NCI-H226 (cell line): ENCODE data around the gene ADCK1.
"Not testable (repeated sequence)": the region's sequence is repeated elsewhere in the genome, so short reads cannot be mapped to it uniquely, and the experiment has no call there.

Experiments
- DNase-seq: peaks from one replicate; pipeline ENCODE4 v3.0.0-alpha.2; 2015

The ADCK1 gene

GRCh38 chr14:77809011-77809410 lies 9.1 kb downstream of the ADCK1 start:
- no peak for DNase-seq

DNA sequence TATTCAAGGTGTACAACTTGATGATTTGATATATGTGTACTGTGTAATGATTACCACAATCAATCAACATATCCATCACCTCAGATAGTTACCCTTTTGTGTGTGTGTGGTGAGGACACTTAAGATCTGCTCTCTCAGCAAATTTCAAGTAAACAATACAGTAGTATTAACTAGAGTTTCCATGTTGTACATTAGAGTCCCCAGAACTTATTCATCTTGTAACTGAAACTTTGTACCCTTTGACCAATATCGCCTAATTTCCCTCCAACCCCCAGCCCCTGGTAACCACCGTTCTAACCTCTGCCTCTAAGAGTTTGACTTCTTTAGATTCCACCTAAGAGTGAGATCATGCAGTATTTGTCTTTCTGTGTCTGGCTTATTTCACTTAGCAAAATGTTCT lies 12.1 kb downstream of the ADCK1 start:
- no peak for DNase-seq

GRCh38 chr14:77812682-77813081 lies 12.8 kb downstream of the ADCK1 start:
- not testable (repeated sequence) for DNase-seq

GRCh38 chr14:77822307-77822706 lies 22.4 kb downstream of the ADCK1 start:
- no peak for DNase-seq

DNA sequence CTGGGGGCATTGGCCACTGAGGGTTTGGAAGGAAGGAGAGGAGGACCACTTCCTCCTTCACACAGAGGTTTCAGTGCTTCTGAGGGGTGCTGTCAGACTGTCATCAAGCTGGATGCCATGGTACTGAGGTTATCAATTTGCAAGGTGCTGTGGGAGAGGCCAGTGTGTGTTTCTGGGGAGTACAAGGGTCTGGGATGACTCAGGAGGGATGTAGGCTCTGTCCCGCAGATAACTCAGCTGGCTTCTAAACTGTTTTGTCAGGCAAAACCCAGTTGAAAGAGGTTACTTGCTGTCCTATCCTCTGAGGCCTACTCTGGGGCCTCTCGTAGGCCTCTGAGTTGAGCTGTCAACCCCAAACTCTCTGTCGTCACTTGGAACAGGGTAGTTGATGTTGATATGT lies 22.8 kb downstream of the ADCK1 start:
- DNase-seq, result no peak

- no peak for DNase-seq
These were observed 23.5 kb downstream of the ADCK1 start for GRCh38 chr14:77823378-77823777.

DNA sequence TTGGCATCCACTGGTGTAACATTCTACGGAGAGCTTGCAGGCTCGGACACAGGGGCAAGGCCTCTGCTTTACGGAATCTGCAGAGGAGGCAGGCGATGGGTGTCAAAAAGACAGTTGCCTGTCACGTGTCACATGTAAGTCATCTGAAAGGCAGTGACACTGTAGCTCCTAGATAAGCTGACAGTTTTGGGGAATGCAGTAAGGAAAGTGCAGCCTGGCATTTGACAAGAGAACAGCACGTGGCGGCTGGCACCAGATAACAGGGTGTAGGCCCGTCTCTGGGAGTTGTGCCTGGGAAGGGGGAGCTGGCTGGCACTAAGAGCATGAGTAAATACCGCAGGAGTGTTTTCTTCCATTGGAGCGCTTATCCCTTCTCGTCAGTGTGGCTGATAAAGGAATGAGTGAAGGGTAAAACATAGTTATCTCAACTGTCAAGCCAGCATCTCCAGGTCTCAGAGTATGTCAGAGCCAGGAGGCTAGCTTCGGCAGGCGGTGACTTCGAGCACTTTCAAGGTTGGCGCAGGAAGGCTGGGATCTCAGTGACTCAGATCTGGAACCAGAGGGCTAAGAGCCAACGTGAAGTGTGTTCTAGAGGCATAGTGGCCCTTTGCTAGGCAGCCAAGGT lies 26.1 kb downstream of the ADCK1 start:
- no peak for DNase-seq

GRCh38 chr14:77830692-77831091 lies 30.8 kb downstream of the ADCK1 start:
- DNase-seq, result no peak

GRCh38 chr14:77832297-77832696 lies 32.4 kb downstream of the ADCK1 start:
- no peak for DNase-seq

DNA sequence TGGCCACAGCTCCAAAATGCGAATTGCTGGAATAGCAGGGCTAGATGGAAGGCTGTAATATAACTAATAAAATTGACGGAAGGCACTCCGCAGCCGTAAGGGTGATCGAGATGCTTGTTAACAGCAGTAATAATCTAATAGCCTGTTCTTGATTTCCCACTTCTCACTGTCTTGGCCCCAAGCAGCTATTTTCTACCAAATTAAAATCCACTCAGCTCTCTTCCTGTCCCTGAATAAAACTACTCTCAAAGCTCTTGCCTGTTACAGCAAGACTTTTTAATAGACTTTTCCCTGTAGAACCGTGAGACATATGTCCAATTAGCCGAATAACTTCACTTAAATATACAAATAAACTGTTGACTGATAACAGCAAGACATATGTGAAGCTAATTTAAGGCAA lies 38.0 kb downstream of the ADCK1 start:
- no peak for DNase-seq

- DNase-seq, result no peak
These were observed 39.1 kb downstream of the ADCK1 start for GRCh38 chr14:77838831-77839511.

DNA sequence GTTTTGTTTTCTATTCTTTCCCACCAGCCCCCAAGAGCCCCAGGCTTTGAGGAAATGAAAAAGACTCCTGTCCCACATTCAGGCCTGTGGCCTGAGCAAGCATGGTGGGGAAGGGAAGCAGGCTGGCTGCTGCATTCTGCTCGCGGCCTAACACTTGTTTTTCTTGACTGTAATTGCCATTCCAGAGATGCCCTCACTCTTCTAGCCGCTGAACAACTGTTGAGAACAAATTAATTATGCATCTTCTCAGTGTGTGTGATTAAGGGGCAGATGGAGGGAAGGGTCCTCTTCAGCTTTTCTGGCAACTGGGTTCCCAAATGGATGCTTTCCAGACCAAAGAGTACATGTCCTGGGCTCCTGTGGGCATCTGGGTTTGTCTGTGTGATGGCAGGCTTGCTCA lies 43.3 kb downstream of the ADCK1 start:
- DNase-seq, result no peak

GRCh38 chr14:77843651-77844050 lies 43.7 kb downstream of the ADCK1 start:
- DNase-seq, result no peak

GRCh38 chr14:77844802-77845201 lies 44.9 kb downstream of the ADCK1 start:
- DNase-seq, result no peak

- peak; percentile 3 for DNase-seq
These were observed 48.1 kb downstream of the ADCK1 start for GRCh38 chr14:77848031-77848430.

- DNase-seq, result no peak
These were observed 49.8 kb downstream of the ADCK1 start for GRCh38 chr14:77849711-77850110.

GRCh38 chr14:77853919-77854318 lies 54.0 kb downstream of the ADCK1 start:
- no peak for DNase-seq

DNA sequence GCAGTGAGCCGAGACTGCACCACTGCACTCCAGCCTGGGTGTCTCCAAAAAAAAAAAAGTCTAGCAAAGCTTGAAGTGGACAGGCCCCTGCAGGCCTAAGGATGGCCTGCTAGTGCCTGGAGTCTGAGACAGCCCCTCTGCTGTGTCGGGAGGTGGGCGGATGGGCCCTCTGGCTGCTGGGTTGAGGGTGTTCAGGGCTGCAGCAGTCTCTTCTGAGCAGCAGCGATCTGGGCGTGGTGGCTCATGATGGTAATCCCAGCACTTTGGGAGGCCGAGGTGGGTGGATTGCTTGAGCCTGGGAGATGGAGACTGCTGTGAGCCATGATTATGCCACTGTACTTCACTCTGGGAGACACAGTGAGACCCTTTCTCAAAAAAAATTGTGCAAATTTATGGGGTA lies 57.0 kb downstream of the ADCK1 start:
- no peak for DNase-seq

DNA sequence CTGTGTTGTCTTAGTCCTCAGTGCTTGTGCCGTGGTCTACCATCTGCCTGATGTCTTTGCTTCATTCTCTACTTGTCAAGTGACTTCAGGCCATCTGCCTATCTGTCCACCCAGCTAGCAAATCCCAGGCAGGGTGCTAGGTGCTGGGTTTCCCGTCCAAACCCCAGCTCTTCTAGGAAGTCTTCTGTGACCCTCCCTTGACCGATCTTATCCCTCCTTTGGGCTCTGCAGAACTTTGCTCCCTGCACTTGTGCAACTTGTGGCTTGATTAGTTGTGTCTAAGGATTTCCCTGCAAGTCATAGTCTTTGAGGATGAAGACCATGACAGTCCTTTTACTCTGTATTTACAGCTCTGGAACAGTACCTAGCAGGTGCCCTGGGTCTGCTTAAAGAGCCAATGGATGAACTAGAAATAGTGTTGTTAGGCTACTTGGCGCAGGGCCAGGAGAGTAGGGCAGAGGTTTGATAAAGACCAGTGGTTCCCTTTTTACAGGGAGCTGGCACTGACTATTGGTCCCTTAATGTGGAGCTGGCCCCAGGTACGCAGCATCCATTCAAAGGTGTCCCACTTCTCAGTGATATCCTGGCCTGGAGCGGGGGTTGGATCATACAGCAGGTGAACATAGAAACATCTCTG lies 60.1 kb downstream of the ADCK1 start:
- DNase-seq, result no peak

- no peak for DNase-seq
These were observed 61.3 kb downstream of the ADCK1 start for GRCh38 chr14:77861201-77861600.

- no peak for DNase-seq
These were observed 62.4 kb downstream of the ADCK1 start for GRCh38 chr14:77862154-77862786.

- no peak for DNase-seq
These were observed 64.2 kb downstream of the ADCK1 start for GRCh38 chr14:77864085-77864484.

- DNase-seq, result no peak
These were observed 64.7 kb downstream of the ADCK1 start for GRCh38 chr14:77864580-77864979.

DNA sequence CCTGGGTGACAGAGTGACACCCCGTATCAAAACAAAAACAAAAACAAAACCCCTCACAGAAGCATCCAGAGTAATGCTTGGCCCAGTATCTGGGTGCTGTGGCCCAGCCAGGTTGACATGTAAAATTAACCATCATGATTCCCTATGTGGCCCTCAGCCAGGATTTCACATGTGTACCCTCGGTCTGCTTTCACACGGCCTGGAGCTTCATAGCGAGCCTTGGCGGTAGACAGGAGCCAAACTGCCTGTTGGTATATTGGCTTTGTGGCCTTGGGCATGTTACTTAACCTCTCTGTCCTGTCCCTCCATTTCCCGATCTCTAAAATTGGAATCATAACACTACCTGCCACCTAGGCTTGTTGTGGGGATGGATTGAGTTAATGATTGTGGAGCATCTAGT lies 65.5 kb downstream of the ADCK1 start:
- DNase-seq, result no peak
